Natural killer cell (primary cell): Measurements from ENCODE around the gene LGALS3BP. TPM values are rescaled to one million over a fixed set of nuclear protein-coding genes. Genes with fewer than 3 reads are reported as not detected.
"Not testable (repeated sequence)": the region's sequence is repeated elsewhere in the genome, so short reads cannot be mapped to it uniquely, and the experiment has no call there.

Source experiments
- ATAC-seq, 3 donors: fragments of 150-1000 bp in 2 of 3; fragments of 200-7000 bp in 1 of 3; cut with Tn5 transposase; 1 replicate in 1 of 3; 2 replicates in 2 of 3; pipeline ENCODE4 v1.10.0; 2021; ENCODE audit warnings: mild to moderate bottlenecking in 2 of 3, moderate library complexity in 2 of 3
- DNase-seq, 2 donors: peaks; one replicate each; pipeline versions ENCODE4 v3.0.0 to v3.0.0-alpha.2; 2013 to 2021; ENCODE audit warnings: mixed read lengths in 1 of 2
- H3K27ac ChIP-seq: one replicate; pipeline ENCODE4 v1.5.1; 2013; ENCODE audit warnings: mild to moderate bottlenecking, low read length
- H3K27me3 ChIP-seq: one replicate; pipeline ENCODE4 v1.6.1; 2013; ENCODE audit warnings: low read length; ENCODE audit not compliant: control insufficient read depth, insufficient read depth
- H3K36me3 ChIP-seq: one replicate; pipeline ENCODE4 v1.6.1; 2013; ENCODE audit warnings: low read length; ENCODE audit not compliant: control insufficient read depth, insufficient read depth
- H3K4me1 ChIP-seq: one replicate; pipeline ENCODE4 v1.6.1; 2013; ENCODE audit warnings: low read length; ENCODE audit not compliant: control insufficient read depth, insufficient read depth
- H3K4me3 ChIP-seq: one replicate; pipeline ENCODE4 v1.5.1; 2013; ENCODE audit warnings: low read length
- H3K9me3 ChIP-seq: one replicate; pipeline ENCODE4 v1.6.1; 2013; ENCODE audit warnings: low read length; ENCODE audit not compliant: control insufficient read depth, insufficient read depth
- H3K27ac Mint-ChIP-seq, 2 donors: one replicate each; pipeline ENCODE4 v1.8.0; 2022; ENCODE audit warnings: mild to moderate bottlenecking in 2 of 2, mixed read lengths in 2 of 2, moderate library complexity in 1 of 2
- H3K27me3 Mint-ChIP-seq, 2 donors: one replicate each; pipeline ENCODE4 v1.8.0; 2022; ENCODE audit warnings: low read depth in 2 of 2, mixed read lengths in 2 of 2
- H3K36me3 Mint-ChIP-seq: one replicate; pipeline ENCODE4 v1.8.0; 2022; ENCODE audit warnings: mixed read lengths
- H3K4me1 Mint-ChIP-seq, 2 donors: one replicate each; pipeline ENCODE4 v1.8.0; 2022; ENCODE audit warnings: mixed read lengths in 2 of 2
- H3K4me3 Mint-ChIP-seq: one replicate; pipeline ENCODE4 v1.8.0; 2022; ENCODE audit warnings: mild to moderate bottlenecking, moderate library complexity, mixed read lengths
- H3K9me3 Mint-ChIP-seq, 2 donors: one replicate each; pipeline ENCODE4 v1.8.0; 2022; ENCODE audit warnings: mixed read lengths in 2 of 2
- CTCF ChIP-seq: fragments of 200-600 bp; IDR thresholded peaks from one replicate; pipeline ENCODE4 v1.8.0; 2022; ENCODE audit warnings: antibody characterized with exemption
- WGBS: methylation state at CpG from one replicate; pipeline ENCODE4 v1.1.7; 2013; ENCODE audit warnings: missing lambda C conversion rate; ENCODE audit not compliant: insufficient coverage; 5-methylcytosine and 5-hydroxymethylcytosine counted together
- intact Hi-C: fragments of 100-400 bp; cut with micrococcal nuclease; formaldehyde crosslinking; loops from one replicate; pipeline ENCODE4 v1.14.2; 2022
- total RNA-seq, 4 donors: library from RNA; stranded (reverse); fragments of 120-200 nt in 1 of 4; gene quantifications; one replicate each; pipeline versions ENCODE4 v1.2.3 to v1.2.4, GENCODE V29; 2013 to 2022

LGALS3BP gene
- total RNA-seq, 3 donors from 2014 or later (not counting 1 experiment from before 2014, with no cell fraction given): 4.2 to 8.8 (median 4.2) TPM

GRCh38 chr17:78963378-78963777, 16.3 kb downstream of the LGALS3BP start:
- H3K4me1 Mint-ChIP-seq: no peaks in the 10 kb centered on the region
- no peaks in the 10 kb centered on the region for H3K9me3 Mint-ChIP-seq
- H3K4me3 Mint-ChIP-seq: no peak overlapping the region

GRCh38 chr17:78962984-78963348, 16.8 kb downstream of the LGALS3BP start:
- H3K9me3 Mint-ChIP-seq, intact Hi-C loops, H3K4me3 ChIP-seq: not testable (repeated sequence)

More at GRCh38 chr17:78963378-78963777, 16.3 kb downstream of the LGALS3BP start:
- intact Hi-C loops: no loop called here
- no peak for ATAC-seq
- Mint-ChIP-seq H3K27me3 (no peaks in the 10 kb centered on the region), H3K27ac (no peak overlapping the region), H3K36me3 (no peaks in the 10 kb centered on the region)
- TF ChIP-seq CTCF: no peak
- H3K4me3 ChIP-seq: no peak overlapping the region
- H3K4me1 ChIP-seq: no peaks in the 10 kb centered on the region
- no peaks in the 10 kb centered on the region for H3K9me3 ChIP-seq
- DNase-seq: no peak
- H3K27me3 ChIP-seq: no peaks in the 10 kb centered on the region
- 96% methylated on average over 6 of the region's 6 CpGs for WGBS
- H3K27ac ChIP-seq: no peak overlapping the region
- H3K36me3 ChIP-seq: no peaks in the 10 kb centered on the region

GRCh38 chr17:78962345-78962983, 17.3 kb downstream of the LGALS3BP start:
- Histone ChIP-seq H3K27ac (no peak overlapping the region), H3K27me3 (no peaks in the 10 kb centered on the region), H3K4me1 (no peaks in the 10 kb centered on the region), H3K4me3 (no peak overlapping the region), H3K9me3 (no peaks in the 10 kb centered on the region), H3K36me3 (no peaks in the 10 kb centered on the region)
- TF ChIP-seq CTCF: no peak
- ATAC-seq (no peak), DNase-seq (no peak)
- no peaks in the 10 kb centered on the region for H3K27me3 Mint-ChIP-seq
- no peak overlapping the region for H3K4me3 Mint-ChIP-seq
- no peak overlapping the region for H3K27ac Mint-ChIP-seq
- 84% methylated on average over 19 of the region's 19 CpGs for WGBS
- H3K36me3 Mint-ChIP-seq: no peaks in the 10 kb centered on the region
- no peaks in the 10 kb centered on the region for H3K9me3 Mint-ChIP-seq
- intact Hi-C loops: no loop called here
- H3K4me1 Mint-ChIP-seq: no peaks in the 10 kb centered on the region

More at GRCh38 chr17:78962984-78963348, 16.8 kb downstream of the LGALS3BP start:
- H3K36me3 Mint-ChIP-seq, H3K27me3 ChIP-seq, H3K4me3 Mint-ChIP-seq, ATAC-seq, H3K27ac Mint-ChIP-seq, DNase-seq, H3K27me3 Mint-ChIP-seq, H3K4me1 ChIP-seq, H3K27ac ChIP-seq, H3K36me3 ChIP-seq, H3K9me3 ChIP-seq, H3K4me1 Mint-ChIP-seq: not testable (repeated sequence)
- WGBS: 90% methylated on average over 8 of the region's 8 CpGs

GRCh38 chr17:78961571-78961970, 18.2 kb downstream of the LGALS3BP start:
- H3K36me3 Mint-ChIP-seq: no peaks in the 10 kb centered on the region
- no peak overlapping the region for H3K27ac Mint-ChIP-seq
- H3K4me3 Mint-ChIP-seq: no peak overlapping the region
- Histone ChIP-seq H3K27ac (no peak overlapping the region), H3K27me3 (no peaks in the 10 kb centered on the region), H3K9me3 (no peaks in the 10 kb centered on the region), H3K4me3 (no peak overlapping the region), H3K36me3 (no peaks in the 10 kb centered on the region), H3K4me1 (no peaks in the 10 kb centered on the region)
- ATAC-seq (no peak), DNase-seq (no peak)
- WGBS: 92% methylated on average over 4 of the region's 4 CpGs
- no peaks in the 10 kb centered on the region for H3K27me3 Mint-ChIP-seq
- H3K4me1 Mint-ChIP-seq: no peaks in the 10 kb centered on the region
- no peak for TF ChIP-seq CTCF
- intact Hi-C loops: no loop called here
- H3K9me3 Mint-ChIP-seq: no peaks in the 10 kb centered on the region
